BJ (cell line): ENCODE data around the gene CD79B. TPM values are rescaled to one million over a fixed set of nuclear protein-coding genes. Genes with fewer than 3 reads are reported as not detected.

Experiments
- CTCF ChIA-PET: fragments of 350-600 bp; formaldehyde crosslinking; extraction: SDS; loops from one replicate; lab custom pipeline; 2021; ENCODE audit warnings: antibody characterized with exemption, inconsistent platforms; lab: Yijun Ruan, JAX
- POLR2A ChIA-PET: fragments of 300-600 bp; sonication (Branson Sonifier 250); formaldehyde crosslinking; extraction: SDS; loops from one replicate; lab custom pipeline; 2021; ENCODE audit warnings: antibody characterized with exemption; lab: Charles Lee
- DNase-seq: peaks from one replicate; pipeline ENCODE4 v3.0.0-alpha.2; 2011; ENCODE audit warnings: low read depth
- H3K27me3 ChIP-seq: 2 replicates; pipeline ENCODE4 v1.6.0; 2011; ENCODE audit warnings: low read length; ENCODE audit not compliant: control insufficient read depth, insufficient read depth
- H3K36me3 ChIP-seq: 2 replicates; pipeline ENCODE4 v1.5.1; 2011; ENCODE audit warnings: low read length; ENCODE audit not compliant: control insufficient read depth, insufficient read depth
- H3K4me3 ChIP-seq: 2 replicates; pipeline ENCODE4 v1.5.1; 2011; ENCODE audit warnings: low read depth, mild to moderate bottlenecking, control low read depth, low read length
- polyA plus RNA-seq: library from polyadenylated mRNA; depleted of rRNA; stranded (reverse); fragments of >200 nt; gene quantifications from 2 replicates; pipeline ENCODE4 v1.2.3, GENCODE V29; 2011
- TF ChIP-seq, protein P1 (sequence below): IDR thresholded peaks from 2 replicates; pipeline ENCODE4 v1.5.1; 2011; ENCODE audit warnings: low read depth, mild to moderate bottlenecking, control low read depth, inconsistent platforms, low read length, moderate library complexity; ENCODE audit not compliant: insufficient read depth

The CD79B gene
- polyA plus RNA-seq, 1 experiment, result 0.58 TPM

DNA sequence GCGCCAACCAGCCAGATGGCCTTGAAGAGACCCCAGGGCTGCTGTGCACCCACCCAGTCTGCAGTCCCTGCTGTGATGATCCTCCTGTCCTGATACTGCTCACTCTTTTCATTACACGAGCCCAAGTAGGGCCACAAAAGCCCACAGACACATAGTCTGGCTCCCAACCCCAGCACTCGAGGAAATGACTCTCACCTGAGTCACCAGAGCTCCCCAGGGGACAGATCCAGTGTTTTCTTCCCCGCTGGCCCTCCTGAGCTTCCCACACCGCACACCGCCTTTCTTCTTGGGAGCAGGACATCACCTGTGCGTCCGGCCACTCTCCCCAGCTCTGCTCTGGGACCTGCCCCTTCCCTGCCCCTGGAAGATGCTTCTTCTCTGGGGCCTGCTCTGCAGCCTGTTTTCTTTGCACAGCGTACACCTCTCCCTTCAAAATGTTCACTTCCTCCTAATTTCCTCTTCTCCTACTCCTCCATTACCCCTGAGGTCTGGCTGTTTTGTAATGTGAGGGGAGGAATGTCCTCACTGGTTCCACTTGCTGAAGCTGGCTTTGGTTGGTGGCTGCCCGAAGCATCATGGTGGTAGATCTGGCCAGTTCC lies 42.6 kb upstream of the CD79B start:
- no peaks in the 10 kb centered on the region for H3K36me3 ChIP-seq
- no peaks in the 10 kb centered on the region for H3K27me3 ChIP-seq
- DNase-seq, result no peak
- no peak overlapping the region for H3K4me3 ChIP-seq
- POLR2A ChIA-PET, result no interaction called here
- CTCF ChIA-PET, result interaction anchor here (1.1 to 3.1 kb wide), 10 partner anchors 9 to 87 kb away, joined by 3 to 14 read pairs (median 6); partner anchors contain the start of gene GH1
- TF ChIP-seq, protein P1, sequence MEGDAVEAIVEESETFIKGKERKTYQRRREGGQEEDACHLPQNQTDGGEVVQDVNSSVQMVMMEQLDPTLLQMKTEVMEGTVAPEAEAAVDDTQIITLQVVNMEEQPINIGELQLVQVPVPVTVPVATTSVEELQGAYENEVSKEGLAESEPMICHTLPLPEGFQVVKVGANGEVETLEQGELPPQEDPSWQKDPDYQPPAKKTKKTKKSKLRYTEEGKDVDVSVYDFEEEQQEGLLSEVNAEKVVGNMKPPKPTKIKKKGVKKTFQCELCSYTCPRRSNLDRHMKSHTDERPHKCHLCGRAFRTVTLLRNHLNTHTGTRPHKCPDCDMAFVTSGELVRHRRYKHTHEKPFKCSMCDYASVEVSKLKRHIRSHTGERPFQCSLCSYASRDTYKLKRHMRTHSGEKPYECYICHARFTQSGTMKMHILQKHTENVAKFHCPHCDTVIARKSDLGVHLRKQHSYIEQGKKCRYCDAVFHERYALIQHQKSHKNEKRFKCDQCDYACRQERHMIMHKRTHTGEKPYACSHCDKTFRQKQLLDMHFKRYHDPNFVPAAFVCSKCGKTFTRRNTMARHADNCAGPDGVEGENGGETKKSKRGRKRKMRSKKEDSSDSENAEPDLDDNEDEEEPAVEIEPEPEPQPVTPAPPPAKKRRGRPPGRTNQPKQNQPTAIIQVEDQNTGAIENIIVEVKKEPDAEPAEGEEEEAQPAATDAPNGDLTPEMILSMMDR, result no peak

DNA sequence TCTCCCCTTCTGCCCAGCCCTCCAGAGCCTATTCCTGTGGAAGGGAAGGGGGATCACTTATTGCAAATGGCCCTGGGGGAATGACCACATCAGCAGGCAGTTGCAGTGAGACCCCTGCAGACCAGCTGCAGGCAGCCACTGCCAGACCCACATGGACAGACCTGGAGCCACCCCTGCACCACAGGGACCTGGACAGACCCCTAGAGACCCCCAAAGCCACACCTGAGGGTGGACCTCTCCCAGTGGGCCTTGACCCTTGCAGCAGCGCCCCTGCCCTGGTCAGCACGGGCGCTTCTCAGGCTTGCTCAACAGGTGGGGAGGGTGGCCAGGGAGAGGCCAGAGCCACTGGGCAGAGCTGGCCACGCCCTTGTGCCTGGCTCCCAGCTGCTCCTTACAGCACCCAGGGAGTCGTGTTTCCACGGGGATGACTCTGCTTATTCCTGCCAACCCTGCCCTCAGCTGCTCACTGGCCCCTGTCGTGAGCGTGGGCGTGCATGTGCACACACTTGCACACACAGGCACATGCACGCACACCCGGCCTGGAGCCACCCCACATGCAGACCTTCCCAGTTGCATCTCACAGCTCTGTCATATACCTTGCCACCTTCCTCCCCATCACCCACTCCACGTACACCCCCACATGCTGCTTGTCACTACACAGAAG lies 41.9 kb upstream of the CD79B start:
- ChIA-PET CTCF (interaction anchor here (0.7 to 3.1 kb wide), 9 partner anchors 10 to 86 kb away, joined by 3 to 14 read pairs (median 7); no protein-coding TSS in a partner anchor), POLR2A (no interaction called here)
- TF ChIP-seq, protein P1, result no peak
- no peak overlapping the region for H3K4me3 ChIP-seq
- no peak for DNase-seq
- H3K27me3 ChIP-seq, result peaks cover 2% of the 10 kb centered on the region; the same call in 1 of the 2 replicates
- H3K36me3 ChIP-seq, result no peaks in the 10 kb centered on the region

DNA sequence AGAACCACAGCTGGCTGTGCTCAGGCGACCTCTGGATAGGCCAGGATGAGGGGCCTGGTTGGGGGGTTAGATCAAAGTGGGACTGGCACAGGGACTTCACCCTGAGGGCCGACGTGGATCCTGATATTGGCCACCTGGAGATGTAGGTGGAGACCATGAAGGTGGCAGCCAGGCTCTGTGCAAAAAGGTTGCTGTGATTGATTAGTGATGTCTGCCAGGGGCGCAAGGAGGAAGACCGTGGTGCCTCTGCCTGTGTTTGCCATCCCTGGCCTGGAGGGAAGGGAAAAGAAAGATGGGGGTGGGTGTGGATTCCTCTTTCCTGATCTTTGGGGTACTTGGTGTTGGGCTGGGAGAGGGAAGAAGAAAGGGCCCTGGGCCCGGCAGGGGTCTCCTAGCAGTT lies 41.1 kb upstream of the CD79B start:
- H3K36me3 ChIP-seq, result no peaks in the 10 kb centered on the region
- peaks cover 2% of the 10 kb centered on the region; the same call in 1 of the 2 replicates for H3K27me3 ChIP-seq
- TF ChIP-seq, protein P1, result no peak
- H3K4me3 ChIP-seq, result no peak overlapping the region
- ChIA-PET CTCF (interaction anchor here (2.2 to 2.7 kb wide), 2 partner anchors 10 to 27 kb away, joined by 8 to 14 read pairs; no protein-coding TSS in a partner anchor), POLR2A (no interaction called here)
- DNase-seq, result no peak

DNA sequence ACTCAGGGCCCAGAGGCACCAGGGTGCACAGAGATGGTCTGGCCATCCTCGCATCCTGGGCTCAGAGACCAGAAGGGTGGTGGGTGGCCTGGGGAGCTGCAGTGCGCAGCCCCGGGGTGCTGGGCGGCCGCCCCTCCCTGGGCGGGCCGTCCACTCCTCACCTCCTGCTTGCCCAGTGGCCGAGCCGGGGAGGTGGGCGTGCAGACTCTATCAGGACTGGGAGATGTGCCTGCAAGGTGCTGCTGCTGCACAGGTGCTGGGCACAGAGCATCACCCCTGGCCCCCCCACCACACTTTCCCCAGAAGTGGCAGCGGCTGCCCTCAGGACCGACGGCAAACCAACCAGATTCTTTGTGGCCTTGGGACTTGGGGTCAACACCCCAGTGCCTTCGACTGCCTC lies 40.7 kb upstream of the CD79B start, which contains the start of gene SCN4A:
SCN4A (minus strand) TSS at position 123 of the 400 bp plus-strand sequence; CDS start at position 46, 77 bp downstream.
- no peak for DNase-seq
- TF ChIP-seq, protein P1, result no peak
- ChIA-PET CTCF (no interaction called here), POLR2A (no interaction called here)
- H3K36me3 ChIP-seq, result no peaks in the 10 kb centered on the region
- no peak within 1 kb of the TSS for H3K4me3 ChIP-seq
- peaks cover 2% of the 10 kb centered on the region; the same call in 1 of the 2 replicates for H3K27me3 ChIP-seq

DNA sequence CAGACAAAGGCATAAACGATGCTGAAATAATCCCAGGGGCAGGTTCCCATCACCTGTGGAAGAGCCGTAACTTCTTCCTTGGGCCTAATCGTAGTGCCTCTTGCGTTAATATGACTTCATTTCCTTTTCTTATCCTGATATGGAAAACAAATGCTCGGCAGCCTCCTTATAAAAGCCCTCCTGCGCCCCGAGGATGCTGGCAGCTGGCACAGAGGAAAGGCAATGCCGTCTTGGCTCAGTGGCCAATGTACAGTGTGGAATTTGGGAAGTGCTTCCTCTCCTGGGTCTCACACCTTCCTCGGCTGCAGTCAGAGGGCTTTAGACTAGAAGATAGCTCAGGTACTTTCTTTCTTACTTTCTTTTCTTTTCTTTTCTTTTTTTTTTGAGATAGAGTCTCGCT lies 37.1 kb upstream of the CD79B start:
- DNase-seq, result no peak
- peaks cover 2% of the 10 kb centered on the region; the same call in 1 of the 2 replicates for H3K27me3 ChIP-seq
- H3K36me3 ChIP-seq, result no peaks in the 10 kb centered on the region
- POLR2A ChIA-PET, result no interaction called here
- CTCF ChIA-PET, result interaction anchor here (0.8 to 1.5 kb wide), 3 partner anchors 23 to 60 kb away, joined by 3 to 7 read pairs (median 3); partner anchors contain the start of gene GH1
- TF ChIP-seq, protein P1, result no peak
- H3K4me3 ChIP-seq, result no peak overlapping the region
